Caki2 (cell line): Measurements from ENCODE around the gene GPRIN3. TPM values are rescaled to one million over a fixed set of nuclear protein-coding genes. Genes with fewer than 3 reads are reported as not detected.
A peak's percentile ranks its signal among the peaks of the same experiment; 100 is the strongest.
"Not testable (repeated sequence)": the region's sequence is repeated elsewhere in the genome, so short reads cannot be mapped to it uniquely, and the experiment has no call there.

Experiments
- DNase-seq: peaks from one replicate; pipeline ENCODE4 v3.0.0-alpha.2; 2015; ENCODE audit warnings: low read depth
- in situ Hi-C: cut with HindIII; loops from 2 replicates; pipeline ENCODE4 v1.10.0; 2016; ENCODE audit warnings: low sequenced_read_pairs, low pct_unique_long_range_greater_than_20kb, mixed read lengths
- total RNA-seq: library from RNA; depleted of rRNA; stranded (reverse); fragments of >200 nt; shearing (Covaris generic); gene quantifications from 2 replicates; pipeline ENCODE4 v1.2.3, GENCODE V29; 2014; ENCODE audit warnings: low replicate concordance; rRNA removed

GPRIN3 gene
- total RNA-seq, 1 experiment from 2014 or later = 0.71 TPM

GRCh38 chr4:89203902-89204301 is 103.7 kb downstream of the GPRIN3 start:
- DNase-seq = no peak
- in situ Hi-C loops = no loop called here

- in situ Hi-C loops, DNase-seq: not testable (repeated sequence)
Measured at GRCh38 chr4:89199394-89199793, 108.2 kb downstream of the GPRIN3 start.

DNA sequence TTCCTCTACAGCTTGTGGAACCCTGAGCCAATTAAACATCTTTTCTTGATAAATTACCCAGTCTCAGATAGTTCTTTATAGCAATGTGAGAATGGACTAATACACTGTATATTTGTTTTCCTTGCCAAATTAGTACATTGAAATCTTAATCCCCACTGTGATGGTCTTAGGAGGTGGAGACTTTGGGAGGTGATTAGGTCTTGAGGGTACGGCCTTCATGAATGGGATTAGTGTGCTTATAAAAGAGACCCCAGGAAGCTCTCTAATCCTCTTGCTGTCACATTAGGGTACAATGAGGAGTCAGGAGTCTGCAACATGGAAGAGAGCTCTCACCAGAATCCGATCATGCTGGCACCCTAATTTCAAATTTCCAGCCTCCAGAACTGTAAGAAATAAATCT is 109.7 kb downstream of the GPRIN3 start:
- in situ Hi-C loops = no loop called here
- no peak for DNase-seq

DNA sequence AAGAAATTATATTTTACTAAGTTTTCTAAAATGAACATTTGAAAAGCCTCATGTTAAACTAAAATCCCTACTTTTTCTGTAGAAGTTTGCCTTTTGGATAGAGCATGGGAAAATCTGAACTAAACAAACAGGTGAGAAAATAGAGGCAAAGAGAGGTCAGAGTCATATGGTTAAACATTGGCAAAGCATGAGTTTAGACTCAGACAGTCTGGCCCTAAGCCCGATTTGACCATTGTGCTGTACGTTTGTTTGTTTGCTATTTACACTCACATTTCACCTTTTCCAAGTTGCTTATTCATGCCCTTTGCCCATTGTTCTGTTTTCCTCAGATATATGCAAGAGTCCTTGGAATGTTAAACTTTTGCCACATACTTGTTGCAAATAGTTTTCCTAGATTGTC is 110.9 kb downstream of the GPRIN3 start:
- peak; percentile 6 for DNase-seq
- in situ Hi-C loops = no loop called here

DNA sequence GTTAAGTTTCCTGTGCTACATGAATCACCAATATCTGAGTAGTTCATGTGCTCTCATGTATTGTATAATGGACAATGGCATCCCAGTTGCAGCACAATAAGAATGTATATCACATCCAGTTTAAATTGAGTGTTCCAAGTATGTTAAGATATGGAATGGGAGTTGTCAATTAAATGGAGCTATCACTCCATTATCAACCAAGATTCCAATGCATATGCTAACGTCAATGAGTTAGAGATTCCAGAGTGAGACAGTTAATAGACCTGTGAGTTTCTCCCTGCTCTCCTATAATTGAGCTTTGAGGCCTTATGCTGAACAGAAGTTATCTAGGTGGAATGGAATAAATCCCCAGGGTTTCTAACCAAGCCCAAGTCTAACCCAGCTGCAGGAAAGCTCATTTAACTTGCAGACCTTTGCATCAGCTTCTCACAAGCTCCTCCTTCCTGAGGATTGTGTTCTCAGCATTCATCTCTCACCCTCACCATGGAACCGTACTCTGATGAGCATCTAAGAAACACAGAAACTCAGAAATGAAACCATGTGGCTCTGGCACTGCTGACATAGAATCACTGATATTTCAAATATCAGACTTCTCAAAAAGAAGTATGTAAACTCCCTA is 111.4 kb downstream of the GPRIN3 start:
- in situ Hi-C loops = no loop called here
- peak; percentile 2 for DNase-seq

- DNase-seq = no peak
- in situ Hi-C loops = no loop called here
Measured at GRCh38 chr4:89193843-89194242, 113.8 kb downstream of the GPRIN3 start.

Other genes starting within 250 kb of the GPRIN3 start
- gene TIGD2, start 196.3 kb downstream of the GPRIN3 start, total RNA-seq = 2.6 and 7.2 TPM in 2 replicates